Measurements from ENCODE around the gene MAP4K4.
"Not testable (repeated sequence)": the region's sequence is repeated elsewhere in the genome, so short reads cannot be mapped to it uniquely, and the experiment has no call there.

The MAP4K4 gene

GRCh38 chr2:101912545-101912944 lies 215.0 kb downstream of the MAP4K4 start:
- Histone ChIP-seq H4K20me1 (ENCODE audit: insufficient read depth, low read length) (no peaks in the 10 kb centered on the region), H3K36me3 (ENCODE audit: insufficient read depth, low read length) (no peaks in the 10 kb centered on the region), H3K4me3 (ENCODE audit: low read depth in 1 of 2, low read length in 2 of 2) (no peak overlapping the region), H3K27ac (ENCODE audit: low read length) (no peak overlapping the region), H3K79me2 (ENCODE audit: insufficient read depth, low read length) (no peaks in the 10 kb centered on the region), H2AFZ (ENCODE audit: low read depth, low read length) (no peak overlapping the region), H3K4me1 (ENCODE audit: insufficient read depth, low read length) (no peaks in the 10 kb centered on the region), H3K9ac (ENCODE audit: low read depth, low read length) (no peak overlapping the region), H3K9me3 (ENCODE audit: insufficient read depth, low read length, severe bottlenecking) (peaks cover 8% of the 10 kb centered on the region), H3K4me2 (ENCODE audit: insufficient read depth, low read length) (no peak overlapping the region), H3K27me3 (ENCODE audit: insufficient read depth, low read length, poor library complexity) (peaks cover under 1% of the 10 kb centered on the region)
- ATAC-seq (ENCODE audit: insufficient read depth, low read depth) (no peak), DNase-seq (no peak)
- TF ChIP-seq EZH2 (IDR thresholded peaks at IDR 0.05; ENCODE audit: borderline replicate concordance, low read depth, low read length, severe bottlenecking): no peak

- no peak for TF ChIP-seq EZH2 (IDR thresholded peaks at IDR 0.05; ENCODE audit: borderline replicate concordance, low read depth, low read length, severe bottlenecking)
- H2AFZ ChIP-seq (ENCODE audit: low read depth, low read length): no peak overlapping the region
- H3K27ac ChIP-seq (ENCODE audit: low read length): no peak overlapping the region
- H3K9me3 ChIP-seq (ENCODE audit: insufficient read depth, low read length, severe bottlenecking): peaks cover 21% of the 10 kb centered on the region
- H4K20me1 ChIP-seq (ENCODE audit: insufficient read depth, low read length): no peaks in the 10 kb centered on the region
- no peaks in the 10 kb centered on the region for H3K79me2 ChIP-seq (ENCODE audit: insufficient read depth, low read length)
- H3K36me3 ChIP-seq (ENCODE audit: insufficient read depth, low read length): no peaks in the 10 kb centered on the region
- peaks cover 3% of the 10 kb centered on the region for H3K27me3 ChIP-seq (ENCODE audit: insufficient read depth, low read length, poor library complexity)
- ATAC-seq (ENCODE audit: insufficient read depth, low read depth) (no peak), DNase-seq (no peak)
- H3K9ac ChIP-seq (ENCODE audit: low read depth, low read length): no peak overlapping the region
- H3K4me3 ChIP-seq (ENCODE audit: low read depth in 1 of 2, low read length in 2 of 2): no peak overlapping the region
- H3K4me1 ChIP-seq (ENCODE audit: insufficient read depth, low read length): no peaks in the 10 kb centered on the region
- H3K4me2 ChIP-seq (ENCODE audit: insufficient read depth, low read length): no peak overlapping the region
Measured at GRCh38 chr2:101921319-101921952, 223.9 kb downstream of the MAP4K4 start.

- Histone ChIP-seq H3K4me3 (ENCODE audit: low read depth in 1 of 2, low read length in 2 of 2) (no peak overlapping the region), H3K27ac (ENCODE audit: low read length) (no peak overlapping the region), H3K27me3 (ENCODE audit: insufficient read depth, low read length, poor library complexity) (peaks cover 3% of the 10 kb centered on the region), H3K4me2 (ENCODE audit: insufficient read depth, low read length) (no peak overlapping the region), H3K9me3 (ENCODE audit: insufficient read depth, low read length, severe bottlenecking) (peaks cover 21% of the 10 kb centered on the region), H3K36me3 (ENCODE audit: insufficient read depth, low read length) (no peaks in the 10 kb centered on the region), H3K9ac (ENCODE audit: low read depth, low read length) (no peak overlapping the region), H4K20me1 (ENCODE audit: insufficient read depth, low read length) (no peaks in the 10 kb centered on the region), H3K4me1 (ENCODE audit: insufficient read depth, low read length) (no peaks in the 10 kb centered on the region), H3K79me2 (ENCODE audit: insufficient read depth, low read length) (no peaks in the 10 kb centered on the region), H2AFZ (ENCODE audit: low read depth, low read length) (no peak overlapping the region)
- DNase-seq (no peak), ATAC-seq (ENCODE audit: insufficient read depth, low read depth) (no peak)
- no peak for TF ChIP-seq EZH2 (IDR thresholded peaks at IDR 0.05; ENCODE audit: borderline replicate concordance, low read depth, low read length, severe bottlenecking)
- TF ChIP-seq CTCF (IDR thresholded peaks at IDR 0.05; ENCODE audit: borderline replicate concordance, extremely low read depth, low read length, poor library complexity, severe bottlenecking): no peak
Measured at GRCh38 chr2:101921953-101922325, 224.4 kb downstream of the MAP4K4 start.

- not testable (repeated sequence) for H3K79me2 ChIP-seq (ENCODE audit: insufficient read depth, low read length); DNase-seq; H3K4me3 ChIP-seq (ENCODE audit: low read depth in 1 of 2, low read length in 2 of 2)
Measured at GRCh38 chr2:101924311-101924710, 226.8 kb downstream of the MAP4K4 start.

GRCh38 chr2:101930019-101930418 lies 232.5 kb downstream of the MAP4K4 start:
- no peak overlapping the region for H3K27ac ChIP-seq (ENCODE audit: low read length)
- no peak overlapping the region for H3K4me3 ChIP-seq (ENCODE audit: low read depth in 1 of 2, low read length in 2 of 2)
- TF ChIP-seq EZH2 (IDR thresholded peaks at IDR 0.05; ENCODE audit: borderline replicate concordance, low read depth, low read length, severe bottlenecking) (no peak), CTCF (IDR thresholded peaks at IDR 0.05; ENCODE audit: borderline replicate concordance, extremely low read depth, low read length, poor library complexity, severe bottlenecking) (no peak)
- H3K9me3 ChIP-seq (ENCODE audit: insufficient read depth, low read length, severe bottlenecking): peaks cover 13% of the 10 kb centered on the region
- DNase-seq (no peak), ATAC-seq (ENCODE audit: insufficient read depth, low read depth) (no peak)
- H3K4me2 ChIP-seq (ENCODE audit: insufficient read depth, low read length): no peak overlapping the region
- H3K4me1 ChIP-seq (ENCODE audit: insufficient read depth, low read length): no peaks in the 10 kb centered on the region
- H3K36me3 ChIP-seq (ENCODE audit: insufficient read depth, low read length): no peaks in the 10 kb centered on the region
- no peak overlapping the region for H3K9ac ChIP-seq (ENCODE audit: low read depth, low read length)
- H3K27me3 ChIP-seq (ENCODE audit: insufficient read depth, low read length, poor library complexity): no peaks in the 10 kb centered on the region
- no peaks in the 10 kb centered on the region for H3K79me2 ChIP-seq (ENCODE audit: insufficient read depth, low read length)
- no peak overlapping the region for H2AFZ ChIP-seq (ENCODE audit: low read depth, low read length)
- no peaks in the 10 kb centered on the region for H4K20me1 ChIP-seq (ENCODE audit: insufficient read depth, low read length)

More at GRCh38 chr2:101924311-101924710, 226.8 kb downstream of the MAP4K4 start:
- not testable (repeated sequence) for ATAC-seq (ENCODE audit: insufficient read depth, low read depth); H2AFZ ChIP-seq (ENCODE audit: low read depth, low read length); H3K4me1 ChIP-seq (ENCODE audit: insufficient read depth, low read length); H3K36me3 ChIP-seq (ENCODE audit: insufficient read depth, low read length); H3K27me3 ChIP-seq (ENCODE audit: insufficient read depth, low read length, poor library complexity); H3K27ac ChIP-seq (ENCODE audit: low read length); H4K20me1 ChIP-seq (ENCODE audit: insufficient read depth, low read length); H3K9ac ChIP-seq (ENCODE audit: low read depth, low read length); H3K4me2 ChIP-seq (ENCODE audit: insufficient read depth, low read length)
- H3K9me3 ChIP-seq (ENCODE audit: insufficient read depth, low read length, severe bottlenecking): peaks cover 27% of the 10 kb centered on the region

Data from DND-41 (cell line).